HG03565 (cell line): ENCODE results near the gene PDE9A.
"Not testable (repeated sequence)": the region's sequence is repeated elsewhere in the genome, so short reads cannot be mapped to it uniquely, and the experiment has no call there.

Experiments used
- ATAC-seq: cut with Tn5 transposase; IDR thresholded peaks from one replicate; pipeline ENCODE4 v1.9.1; 2021; ENCODE audit warnings: mild to moderate bottlenecking, moderate library complexity; ENCODE audit not compliant: unreplicated experiment

PDE9A gene

GRCh38 chr21:42784896-42785451 is 131.6 kb downstream of the PDE9A start:
- ATAC-seq: no peak

- no peak for ATAC-seq
Measured at GRCh38 chr21:42785666-42786427, 132.4 kb downstream of the PDE9A start.

GRCh38 chr21:42786884-42787283 is 133.5 kb downstream of the PDE9A start:
- no peak for ATAC-seq

DNA sequence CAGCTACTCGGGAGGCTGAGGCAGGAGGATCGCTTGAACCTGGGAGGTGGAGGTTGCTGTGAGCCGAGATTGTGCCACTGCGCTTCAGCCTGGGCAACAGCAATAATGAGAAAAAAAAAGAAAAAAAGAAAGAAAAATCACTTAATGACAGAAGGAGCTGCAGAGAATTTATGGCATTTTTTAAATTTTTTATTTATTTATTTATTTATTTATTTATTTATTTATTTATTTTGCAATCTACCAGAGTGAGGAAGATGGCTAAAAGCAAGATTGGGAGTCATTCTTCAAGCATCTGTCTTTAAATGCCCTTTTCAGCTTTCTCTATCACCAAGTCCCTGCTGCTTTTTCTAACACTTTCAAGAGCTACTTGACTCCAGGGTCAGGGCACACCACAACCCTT is 134.2 kb downstream of the PDE9A start:
- ATAC-seq: no peak

- no peak for ATAC-seq
Measured at GRCh38 chr21:42790520-42791065, 137.2 kb downstream of the PDE9A start.

DNA sequence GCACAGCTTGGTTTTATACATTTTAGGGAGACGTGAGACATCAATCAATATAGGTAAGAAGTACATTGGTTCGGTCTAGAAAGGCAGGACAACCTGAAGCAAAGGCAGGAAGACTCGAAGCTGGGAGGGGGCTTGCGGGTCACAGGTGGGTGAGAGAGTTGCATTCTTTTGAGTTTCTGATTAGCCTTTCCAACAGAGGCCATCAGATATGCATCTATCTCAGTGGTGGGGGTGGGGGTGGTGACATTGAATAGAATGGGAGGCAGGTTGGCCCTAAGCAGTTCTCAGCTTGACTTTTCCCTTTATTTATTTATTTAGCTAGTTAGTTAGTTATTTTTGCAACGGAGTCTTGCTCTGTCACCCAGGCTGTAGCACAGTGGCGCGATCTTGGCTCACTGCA is 140.4 kb downstream of the PDE9A start:
- ATAC-seq: no peak

GRCh38 chr21:42794551-42794950 is 141.1 kb downstream of the PDE9A start:
- no peak for ATAC-seq

DNA sequence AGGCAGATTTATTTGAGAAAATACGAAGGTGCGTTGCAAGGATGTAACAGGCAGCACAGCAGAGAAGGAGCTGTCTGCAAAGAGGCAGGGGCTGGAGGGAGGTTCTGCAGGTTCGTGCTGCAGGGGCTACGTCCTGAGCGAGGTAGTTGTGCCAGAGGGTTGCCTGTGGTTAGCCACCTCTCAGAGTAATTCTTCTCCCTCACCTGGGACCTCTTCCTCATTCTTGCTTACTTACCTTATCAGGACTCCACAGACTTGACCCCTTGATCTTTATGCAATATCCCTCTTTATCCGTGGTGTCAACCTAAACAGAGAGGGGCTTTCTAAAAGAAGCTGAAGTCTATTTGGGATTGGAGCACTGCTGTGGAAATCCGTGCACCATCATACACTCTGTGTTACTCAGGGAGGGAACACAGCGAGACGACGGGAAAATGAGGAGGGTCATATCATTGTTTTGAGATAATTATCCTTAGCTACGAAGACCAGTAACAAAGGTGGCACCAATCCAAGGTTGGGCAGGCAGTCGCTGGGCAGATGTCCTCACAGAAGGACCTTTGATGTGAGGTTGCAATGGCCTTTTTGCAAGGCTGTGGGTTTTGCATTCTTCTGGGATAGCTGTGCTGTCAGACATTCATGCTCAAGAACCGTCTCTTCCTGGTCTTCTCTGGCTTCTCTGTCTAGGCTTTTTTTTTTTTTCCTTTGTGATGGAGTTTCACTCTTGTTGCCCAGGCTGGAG is 143.1 kb downstream of the PDE9A start:
- no peak for ATAC-seq

- ATAC-seq: no peak
Measured at GRCh38 chr21:42797522-42797921, 144.1 kb downstream of the PDE9A start.

DNA sequence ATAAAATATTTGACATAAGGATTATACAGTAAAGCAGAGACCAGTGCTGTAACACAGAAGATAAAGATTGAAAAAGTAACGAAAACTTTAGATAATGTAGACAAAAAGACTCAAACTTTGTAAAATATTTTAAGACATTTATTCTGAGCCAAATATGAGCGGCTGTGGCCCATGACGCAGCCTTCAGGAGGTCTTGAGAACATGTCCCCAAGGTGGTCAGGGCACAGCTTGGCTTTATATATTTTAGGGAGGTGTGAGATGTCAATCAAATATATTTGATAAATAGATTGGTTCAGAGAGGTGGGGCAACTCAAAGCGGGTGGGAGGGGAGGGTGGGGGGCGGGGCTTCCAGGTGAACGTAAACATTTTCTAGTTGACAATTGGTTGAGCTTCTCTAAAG is 144.7 kb downstream of the PDE9A start:
- ATAC-seq: no peak

GRCh38 chr21:42799516-42799915 is 146.1 kb downstream of the PDE9A start:
- no peak for ATAC-seq

GRCh38 chr21:42799948-42800347 is 146.5 kb downstream of the PDE9A start:
- no peak for ATAC-seq

DNA sequence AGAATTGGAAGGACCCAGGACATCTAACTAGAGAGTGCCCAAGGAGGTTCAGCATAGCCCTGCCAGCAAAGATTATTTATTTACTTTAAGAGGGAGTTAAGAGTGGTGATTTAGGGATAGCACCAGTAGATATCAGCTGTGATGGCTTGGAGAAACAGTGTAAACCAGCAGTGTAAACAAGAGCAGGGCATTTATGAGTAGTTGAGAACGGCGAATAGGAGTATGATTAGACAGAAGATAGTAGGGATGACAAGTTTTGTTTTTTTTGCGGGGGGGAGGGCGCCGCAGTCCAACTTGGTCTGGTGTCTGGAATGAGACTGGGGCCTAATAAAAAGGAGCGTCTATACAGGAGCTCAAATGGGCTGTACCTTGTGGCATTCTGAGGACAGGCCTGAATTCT is 148.2 kb downstream of the PDE9A start:
- not testable (repeated sequence) for ATAC-seq

DNA sequence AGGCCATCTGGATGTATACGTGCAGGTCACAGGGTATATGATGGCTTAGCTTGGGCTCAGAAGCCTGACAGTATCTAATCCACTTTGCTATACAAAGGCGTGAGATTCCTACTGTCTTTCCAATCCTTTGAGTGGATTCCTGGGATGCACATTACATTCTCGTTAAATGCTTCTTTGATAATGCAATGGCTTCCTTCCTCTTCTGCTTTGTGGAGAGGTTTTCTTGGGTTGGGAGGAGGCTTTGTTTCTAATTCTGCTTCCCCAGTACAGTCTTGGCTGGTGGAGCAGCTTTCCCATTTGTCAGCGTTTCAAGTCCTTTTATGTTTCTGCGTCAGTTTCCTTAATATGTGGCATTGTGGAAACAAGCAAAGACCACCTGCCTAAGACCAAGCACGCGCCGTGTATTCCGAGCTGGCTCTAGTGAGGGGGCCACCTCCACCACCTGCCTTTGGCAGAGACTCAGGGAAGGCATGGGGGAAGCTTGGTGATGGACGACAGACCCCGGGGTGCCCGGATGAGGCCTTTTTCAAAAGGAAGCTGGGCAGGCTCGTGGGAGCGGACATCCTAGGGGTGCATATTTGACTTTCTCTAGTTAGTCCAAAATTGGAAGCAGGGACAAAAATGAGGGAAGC is 153.2 kb downstream of the PDE9A start:
- no peak for ATAC-seq

GRCh38 chr21:42807293-42807895 is 154.0 kb downstream of the PDE9A start:
- not testable (repeated sequence) for ATAC-seq

DNA sequence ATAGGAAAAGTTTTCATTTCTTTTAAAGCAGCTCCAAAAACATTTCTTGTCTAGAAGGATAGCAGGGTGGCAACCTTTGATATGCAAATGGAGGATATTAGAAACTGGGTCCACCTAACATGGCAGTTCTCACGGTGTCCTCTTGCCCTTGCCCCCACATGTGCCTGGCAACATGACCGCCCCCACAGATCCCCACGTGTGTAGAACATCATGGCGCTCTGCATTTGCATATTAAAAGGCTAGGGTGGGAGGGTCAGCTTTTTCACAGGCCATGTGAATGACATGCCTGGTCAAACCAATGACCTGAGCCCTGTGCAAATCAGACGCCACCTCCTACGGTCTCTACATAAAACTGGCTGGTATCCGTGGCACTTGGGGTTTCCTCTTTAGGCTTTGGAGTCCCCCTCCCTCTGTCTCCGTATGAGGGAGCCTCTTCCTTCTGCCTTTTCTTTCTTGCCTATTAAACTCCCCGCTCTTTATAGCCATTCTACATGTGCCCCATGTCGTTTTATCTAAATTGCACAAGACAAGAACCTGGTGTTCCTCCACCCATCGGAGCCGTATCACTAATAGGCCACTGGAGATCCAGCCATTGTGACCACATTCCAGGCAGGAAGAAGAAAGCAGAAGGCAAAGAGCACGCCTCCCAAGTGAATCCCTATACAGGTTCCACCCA is 154.7 kb downstream of the PDE9A start:
- ATAC-seq: no peak

DNA sequence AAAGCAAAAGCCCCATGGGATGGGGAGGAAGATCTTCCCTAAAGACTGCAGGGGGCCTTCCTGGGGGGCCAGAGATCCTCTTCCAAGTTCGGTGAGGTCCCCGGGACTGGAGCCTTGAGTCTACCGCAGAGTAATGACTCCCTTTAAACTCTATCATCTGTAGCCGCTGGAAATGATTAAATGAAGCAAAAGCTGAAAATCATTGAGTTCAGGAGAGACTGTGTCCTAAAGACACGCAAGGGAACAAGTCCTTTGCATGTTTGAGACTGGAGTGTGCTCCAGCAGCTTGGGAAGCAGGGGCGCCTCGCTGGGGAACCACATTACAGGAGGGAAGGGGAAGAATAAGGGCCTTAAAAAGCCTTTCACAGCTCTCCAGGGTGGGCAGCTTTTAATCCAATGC is 155.8 kb downstream of the PDE9A start:
- no peak for ATAC-seq

GRCh38 chr21:42809577-42810475 is 156.4 kb downstream of the PDE9A start:
- no peak for ATAC-seq

- ATAC-seq: no peak
Measured at GRCh38 chr21:42811960-42812359, 158.5 kb downstream of the PDE9A start.
